ENCODE data around the gene TTC7B. TPM values are rescaled to one million over a fixed set of nuclear protein-coding genes. Genes with fewer than 3 reads are reported as not detected.

Gene TTC7B
- total and polyA plus RNA-seq, 2 of the 13 experiments (the other 11 are each of a cell fraction or from before 2014, with no cell fraction given): 1.3 to 3.2 TPM

GRCh38 chr14:90613997-90614396 is 202.2 kb downstream of the TTC7B start:
- Histone ChIP-seq H4K20me1 (ENCODE audit: insufficient read depth, low read length) (no peaks in the 10 kb centered on the region), H3K36me3 (replicated peaks in 1 of 2; ENCODE audit: control insufficient read depth in 1 of 2, insufficient read depth in 2 of 2, low read length in 2 of 2) (no peaks in the 10 kb centered on the region), H3K27ac (ENCODE audit: extremely low read length, insufficient read depth, low read length) (no peak overlapping the region), H3K27me3 (ENCODE audit: control insufficient read depth in 1 of 2, insufficient read depth in 2 of 2, low read length in 2 of 2) (no peaks in the 10 kb centered on the region), H2AFZ (ENCODE audit: low read length) (no peak overlapping the region), H3K4me1 (ENCODE audit: insufficient read depth, low read length) (no peaks in the 10 kb centered on the region), H3K4me3 (replicated peaks in 1 of 3; ENCODE audit: insufficient read depth in 1 of 3, low read depth in 2 of 3, low read length in 3 of 3) (no peak overlapping the region), H3K9ac (ENCODE audit: insufficient read depth, low read depth, low read length) (no peak overlapping the region), H3K79me2 (ENCODE audit: insufficient read depth, low read length) (no peaks in the 10 kb centered on the region), H3K9me3 (ENCODE audit: low read length) (no peaks in the 10 kb centered on the region), H3K4me2 (ENCODE audit: low read depth, low read length) (no peak overlapping the region)
- no TSS peak for BruUV-seq (replicated peaks)
- WGBS (ENCODE audit: low lambda C conversion rate): 49% methylated on average over 4 of the region's 4 CpGs
- TF ChIP-seq TRAFD1 (CRISPR knock-in tag; IDR thresholded peaks at IDR 0.05; ENCODE audit: borderline replicate concordance): no peak
- no peak for TF ChIP-seq ZBTB26 (CRISPR knock-in tag; IDR thresholded peaks at IDR 0.05; ENCODE audit: borderline replicate concordance)
- no peak for TF ChIP-seq PCBP1 (IDR thresholded peaks at IDR 0.05; ENCODE audit: borderline replicate concordance, low read depth, low read length)
- peak; percentile 53; the same call in 1 of the 2 replicates for TF ChIP-seq ZNF629 (CRISPR knock-in tag; conservative IDR thresholded peaks at IDR 0.05)
- TF ChIP-seq ZBTB46 (CRISPR knock-in tag; IDR thresholded peaks at IDR 0.05; ENCODE audit: borderline replicate concordance): no peak
- no peak for TF ChIP-seq HMGXB3 (CRISPR knock-in tag; IDR thresholded peaks at IDR 0.05; ENCODE audit: borderline replicate concordance)
- ChIA-PET CTCF (ENCODE audit: low intra/inter-chr PET ratio, low total read pairs) (no interaction called here), POLR2A (no interaction called here)
- no peak for FAIRE-seq
- intact Hi-C loops (cut with micrococcal nuclease; ENCODE audit: unreplicated experiment) (no loop called here), in situ Hi-C loops (cut with HindIII; ENCODE audit: extremely low pct_ligation_motif_present, low pct_unique_long_range_greater_than_20kb) (no loop called here)
- no peak for DNase-seq (ENCODE audit: low spot score)
- no peak for ATAC-seq
